ENCODE results near the gene ZNF554.

DNA sequence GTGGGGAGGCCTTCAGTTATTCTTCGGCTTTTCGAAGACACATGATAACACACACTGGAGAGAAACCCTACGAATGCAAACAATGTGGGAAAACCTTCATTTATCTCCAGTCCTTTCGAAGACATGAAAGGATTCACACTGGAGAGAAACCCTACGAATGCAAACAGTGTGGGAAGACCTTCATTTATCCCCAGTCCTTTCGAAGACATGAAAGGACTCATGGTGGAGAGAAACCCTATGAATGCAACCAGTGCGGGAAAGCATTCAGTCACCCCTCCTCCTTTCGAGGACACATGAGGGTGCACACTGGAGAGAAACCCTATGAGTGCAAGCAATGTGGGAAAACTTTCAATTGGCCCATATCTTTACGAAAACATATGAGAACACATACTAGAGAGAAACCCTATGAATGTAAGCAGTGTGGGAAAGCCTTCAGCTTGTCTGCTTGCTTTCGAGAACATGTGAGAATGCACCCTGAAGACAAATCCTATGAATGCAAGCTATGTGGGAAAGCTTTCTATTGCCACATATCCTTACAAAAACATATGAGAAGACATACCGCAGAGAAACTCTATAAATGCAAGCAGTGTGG lies 33.4 kb downstream of the ZNF554 start:
- TF ChIP-seq POLR2A (IDR thresholded peaks at IDR 0.05) = no peak
- TF ChIP-seq, protein P1, sequence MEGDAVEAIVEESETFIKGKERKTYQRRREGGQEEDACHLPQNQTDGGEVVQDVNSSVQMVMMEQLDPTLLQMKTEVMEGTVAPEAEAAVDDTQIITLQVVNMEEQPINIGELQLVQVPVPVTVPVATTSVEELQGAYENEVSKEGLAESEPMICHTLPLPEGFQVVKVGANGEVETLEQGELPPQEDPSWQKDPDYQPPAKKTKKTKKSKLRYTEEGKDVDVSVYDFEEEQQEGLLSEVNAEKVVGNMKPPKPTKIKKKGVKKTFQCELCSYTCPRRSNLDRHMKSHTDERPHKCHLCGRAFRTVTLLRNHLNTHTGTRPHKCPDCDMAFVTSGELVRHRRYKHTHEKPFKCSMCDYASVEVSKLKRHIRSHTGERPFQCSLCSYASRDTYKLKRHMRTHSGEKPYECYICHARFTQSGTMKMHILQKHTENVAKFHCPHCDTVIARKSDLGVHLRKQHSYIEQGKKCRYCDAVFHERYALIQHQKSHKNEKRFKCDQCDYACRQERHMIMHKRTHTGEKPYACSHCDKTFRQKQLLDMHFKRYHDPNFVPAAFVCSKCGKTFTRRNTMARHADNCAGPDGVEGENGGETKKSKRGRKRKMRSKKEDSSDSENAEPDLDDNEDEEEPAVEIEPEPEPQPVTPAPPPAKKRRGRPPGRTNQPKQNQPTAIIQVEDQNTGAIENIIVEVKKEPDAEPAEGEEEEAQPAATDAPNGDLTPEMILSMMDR (IDR thresholded peaks at IDR 0.05) = no peak
